Renal cortical epithelial cell (primary cell): ENCODE data around the gene SPIC. TPM values are rescaled to one million over a fixed set of nuclear protein-coding genes. Genes with fewer than 3 reads are reported as not detected.
"Not testable (repeated sequence)": the region's sequence is repeated elsewhere in the genome, so short reads cannot be mapped to it uniquely, and the experiment has no call there.

Experiments
- DNase-seq: peaks from one replicate; pipeline ENCODE4 v3.0.0-alpha.2; 2011; ENCODE audit warnings: low read depth
- total RNA-seq: library from RNA; depleted of rRNA; stranded (reverse); fragments of >200 nt; gene quantifications from 2 replicates; pipeline ENCODE4 v1.2.3, GENCODE V29; 2014

SPIC gene
- not detected in 2 replicates for total RNA-seq

- no peak for DNase-seq
These were observed at the start of gene SPIC for GRCh38 chr12:101474711-101475386. Gene SPIC (plus strand): TSS chr12:101475336. CDS start chr12:101476905, 1,569 bp downstream.

DNA sequence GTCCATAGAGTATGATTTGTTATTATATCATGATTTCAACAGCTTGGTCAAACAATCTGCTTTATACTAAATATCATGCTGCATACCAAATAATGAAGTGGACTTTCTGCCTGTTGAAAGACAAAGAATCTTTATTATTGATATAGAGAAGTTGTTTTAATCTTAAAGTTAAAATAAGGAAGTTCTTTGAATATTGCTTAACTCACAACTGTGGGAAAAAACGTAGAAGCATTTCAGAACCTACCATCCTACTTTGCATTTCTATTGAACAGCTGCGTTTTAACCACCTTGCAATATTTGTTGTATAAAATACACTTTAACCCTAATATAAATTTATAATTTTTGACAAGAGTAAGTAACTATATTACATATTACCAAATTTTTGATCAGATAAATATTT is 44.7 kb upstream of the SPIC start:
- DNase-seq, result no peak

- DNase-seq, result no peak
These were observed 39.0 kb upstream of the SPIC start for GRCh38 chr12:101436136-101436535.

- no peak for DNase-seq
These were observed 35.9 kb upstream of the SPIC start for GRCh38 chr12:101439236-101439635.

- DNase-seq, result no peak
These were observed 33.5 kb upstream of the SPIC start for GRCh38 chr12:101441461-101442224.

DNA sequence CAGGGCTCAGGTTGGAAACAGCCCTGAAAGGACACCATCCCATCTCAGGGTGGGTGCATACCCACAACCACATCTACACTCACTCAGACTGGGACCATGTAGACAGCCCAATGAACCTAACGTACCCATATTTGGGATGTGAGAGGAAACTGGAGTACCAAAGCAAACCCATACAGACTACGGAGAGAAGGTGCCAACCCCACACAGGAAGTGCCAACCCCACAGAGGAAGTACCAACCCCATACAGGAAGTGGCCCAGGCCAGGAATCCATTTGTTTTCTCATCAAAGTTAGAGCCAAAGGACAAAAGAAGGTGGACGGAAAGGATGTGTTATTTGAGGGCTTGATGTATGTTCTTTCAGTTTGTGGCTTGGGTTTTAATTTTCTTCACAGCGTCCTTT is 19.5 kb upstream of the SPIC start:
- no peak for DNase-seq

GRCh38 chr12:101459642-101460346 is 15.3 kb upstream of the SPIC start:
- peak; percentile 10 for DNase-seq

DNA sequence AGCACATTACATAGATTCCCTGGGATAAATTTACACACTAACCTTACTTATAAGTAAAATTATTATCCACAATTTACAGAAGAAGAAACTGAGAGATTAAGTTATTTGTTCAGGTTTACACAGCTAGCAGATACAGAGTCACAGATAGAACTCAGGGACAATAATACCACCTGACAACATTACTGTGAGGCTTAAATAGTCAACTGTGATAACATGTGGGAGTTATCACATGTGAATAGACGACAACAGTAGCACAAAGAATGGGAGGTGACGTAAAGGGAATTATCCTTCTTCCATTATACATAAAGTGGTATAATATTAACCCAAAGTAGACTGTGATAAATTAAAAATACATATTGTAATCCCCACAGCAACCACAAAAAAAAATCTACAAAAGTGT is 6.2 kb upstream of the SPIC start:
- no peak for DNase-seq

- DNase-seq, result no peak
These were observed 4.2 kb upstream of the SPIC start for GRCh38 chr12:101470939-101471338.

DNA sequence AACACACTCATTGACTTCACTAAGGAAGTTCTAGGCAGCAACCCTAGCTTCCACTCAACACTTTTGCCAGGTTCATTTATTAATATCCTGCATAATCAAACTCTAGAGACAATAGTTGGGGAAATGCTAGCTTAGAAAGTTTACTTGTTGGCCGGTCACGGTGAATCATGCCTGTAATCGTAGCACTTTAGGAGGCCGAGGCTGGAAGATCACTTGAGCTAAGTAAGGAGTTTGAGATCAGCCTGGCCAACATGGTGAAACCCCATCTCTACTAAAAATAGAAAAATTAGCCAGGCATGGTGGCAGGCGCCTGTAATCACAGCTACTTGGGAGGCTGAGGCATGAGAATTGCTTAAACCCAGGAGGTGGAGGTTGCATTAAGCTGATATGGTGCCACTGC is 3.3 kb upstream of the SPIC start:
- not testable (repeated sequence) for DNase-seq

DNA sequence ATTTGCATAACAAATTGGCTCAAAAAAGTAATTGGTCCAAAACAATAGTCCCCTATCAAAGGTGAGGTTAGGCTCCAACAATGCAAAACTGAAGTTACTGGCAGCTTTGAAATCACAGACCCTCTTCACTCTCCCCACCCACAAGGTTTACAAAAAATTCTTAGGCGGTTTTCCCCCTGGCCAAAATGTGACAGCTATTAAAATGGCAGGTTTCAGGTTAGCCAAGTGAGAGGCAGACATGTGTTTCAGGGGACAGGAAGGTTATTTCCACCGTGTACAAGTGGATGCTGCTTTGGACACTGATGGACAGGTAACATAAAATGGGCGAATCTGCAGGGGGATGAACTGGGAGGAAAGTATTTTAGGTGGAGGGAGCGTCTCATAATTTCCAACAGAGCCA is 888 bp upstream of the SPIC start:
- no peak for DNase-seq

- DNase-seq, result no peak
These were observed 692 bp downstream of the SPIC start for GRCh38 chr12:101475751-101476305.

DNA sequence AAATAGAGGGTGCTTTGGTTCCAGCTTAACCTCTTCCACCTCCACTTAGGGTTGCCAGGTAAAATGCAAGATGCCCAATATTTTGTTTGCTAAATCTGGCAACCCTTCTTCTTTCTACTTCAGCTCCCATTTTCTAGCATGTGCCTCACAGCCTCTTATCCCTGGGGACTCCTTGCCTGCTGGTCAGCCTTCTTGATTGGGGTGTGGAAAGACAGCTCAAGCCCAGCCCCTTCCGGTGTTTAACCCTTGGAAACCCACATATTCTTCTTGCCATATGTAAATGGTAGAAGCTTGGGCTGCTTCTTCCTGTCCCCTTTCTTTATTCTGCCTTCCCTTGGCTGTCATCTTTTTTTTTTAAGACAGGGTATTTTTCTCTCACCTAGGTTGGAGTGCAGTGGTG is 5.7 kb downstream of the SPIC start:
- no peak for DNase-seq

GRCh38 chr12:101485021-101485420 is 9.9 kb downstream of the SPIC start:
- no peak for DNase-seq

GRCh38 chr12:101488469-101488868 is 13.3 kb downstream of the SPIC start:
- no peak for DNase-seq

DNA sequence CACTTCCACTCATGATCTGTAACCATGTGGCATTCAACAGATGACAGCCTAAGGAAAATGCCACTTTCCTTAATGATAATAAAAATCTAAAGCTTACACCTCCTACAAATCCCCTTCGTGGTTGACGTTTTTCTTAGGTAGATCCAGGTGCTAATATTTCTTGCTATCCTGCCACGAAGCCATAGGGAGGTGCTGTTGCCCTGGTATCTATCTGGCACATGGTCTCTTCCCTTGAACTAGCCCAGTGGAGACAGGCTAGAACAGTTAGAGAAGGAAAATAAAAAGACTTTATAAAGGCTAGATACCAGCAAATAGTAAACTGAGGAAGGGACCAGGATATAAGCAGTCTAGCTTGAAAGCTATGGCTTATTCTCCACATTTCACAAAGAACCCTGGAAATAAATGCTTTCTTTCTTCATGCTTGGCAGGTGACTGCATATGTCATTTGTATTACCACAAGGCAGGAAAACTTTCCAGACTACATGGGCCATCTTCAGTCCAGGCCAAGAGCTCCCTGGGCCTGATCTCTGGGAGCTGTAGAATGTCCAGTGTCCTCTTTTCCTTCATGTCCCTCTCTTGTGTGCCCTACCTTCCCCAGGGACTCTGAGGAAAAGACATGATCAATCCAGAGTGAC is 15.3 kb downstream of the SPIC start:
- peak; percentile 21 for DNase-seq

DNA sequence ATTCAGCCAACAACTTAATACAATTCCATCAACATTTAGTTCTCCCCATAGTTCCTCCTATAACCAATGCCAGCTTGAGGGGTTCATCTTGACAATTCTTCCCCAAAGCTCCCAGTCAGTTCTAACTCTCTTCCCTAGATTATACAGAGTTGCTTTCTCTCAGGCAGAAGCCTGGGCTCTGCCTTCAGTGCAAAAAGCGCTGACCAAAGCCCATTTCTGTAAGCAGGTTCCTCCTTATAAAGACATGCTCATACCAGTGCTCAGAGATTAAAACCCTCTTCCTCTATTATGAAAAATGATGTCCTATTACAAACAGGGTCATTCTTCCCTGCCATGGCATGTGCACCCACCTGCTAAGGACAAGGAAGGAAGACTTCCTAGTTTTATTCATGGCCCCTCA is 16.2 kb downstream of the SPIC start:
- DNase-seq, result no peak

DNA sequence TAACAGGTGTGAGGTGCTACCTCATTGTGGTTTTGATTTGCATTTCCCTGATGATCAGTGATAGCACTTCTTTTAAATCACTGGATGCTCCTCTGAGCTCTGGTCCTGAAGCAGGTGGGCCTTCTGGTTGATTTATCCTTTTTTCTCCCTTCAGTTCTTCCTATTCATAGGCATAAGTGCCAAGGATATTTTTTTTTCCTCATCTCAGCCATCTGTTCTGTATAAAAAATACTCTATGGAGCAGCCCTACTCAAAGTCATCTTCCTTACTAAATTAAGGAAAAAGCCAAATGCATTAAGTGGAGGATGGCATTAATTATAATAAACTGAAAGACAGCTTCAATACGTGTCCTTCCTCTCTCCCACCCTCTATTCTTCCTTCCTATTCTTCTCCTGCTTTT is 18.4 kb downstream of the SPIC start:
- no peak for DNase-seq

DNA sequence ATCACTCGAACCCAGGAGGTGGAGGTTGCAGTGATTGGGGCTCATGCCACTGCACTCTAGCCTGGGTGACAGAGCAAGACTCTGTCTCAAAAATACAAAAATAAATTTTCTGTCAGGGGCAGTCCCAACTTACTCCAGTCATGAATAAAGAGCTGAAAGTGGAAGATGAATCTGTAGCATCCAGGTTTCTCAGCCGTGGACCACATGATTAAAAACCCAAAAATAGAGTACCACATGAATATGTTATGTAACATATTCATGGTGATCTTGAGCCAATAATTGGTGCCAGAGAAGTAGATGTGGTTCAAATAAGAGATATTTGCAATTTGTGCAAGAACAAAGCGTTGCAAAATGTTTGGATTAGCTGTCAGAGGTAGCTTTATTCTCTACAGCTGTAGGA is 23.1 kb downstream of the SPIC start:
- DNase-seq, result no peak

GRCh38 chr12:101501410-101501995 is 26.4 kb downstream of the SPIC start:
- DNase-seq, result peak; percentile 5

DNA sequence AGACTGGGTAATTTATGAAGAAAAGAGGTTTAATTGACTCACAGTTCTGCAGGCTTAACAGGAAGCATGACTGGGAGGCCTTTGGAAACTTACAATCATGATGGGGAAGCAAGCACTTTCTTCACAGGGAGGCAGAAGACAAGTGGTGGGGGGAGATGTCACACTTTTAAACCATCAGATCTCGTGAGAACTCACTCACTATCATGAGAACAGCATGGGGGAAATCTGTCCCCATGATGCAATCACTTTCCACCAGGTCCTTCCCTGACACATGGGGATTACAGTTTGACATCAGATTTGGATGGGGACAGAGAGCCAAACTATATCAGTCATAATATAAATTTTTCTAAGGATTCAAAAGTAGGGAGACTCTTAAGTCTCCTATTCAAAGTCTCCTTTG is 46.0 kb downstream of the SPIC start:
- DNase-seq, result no peak

DNA sequence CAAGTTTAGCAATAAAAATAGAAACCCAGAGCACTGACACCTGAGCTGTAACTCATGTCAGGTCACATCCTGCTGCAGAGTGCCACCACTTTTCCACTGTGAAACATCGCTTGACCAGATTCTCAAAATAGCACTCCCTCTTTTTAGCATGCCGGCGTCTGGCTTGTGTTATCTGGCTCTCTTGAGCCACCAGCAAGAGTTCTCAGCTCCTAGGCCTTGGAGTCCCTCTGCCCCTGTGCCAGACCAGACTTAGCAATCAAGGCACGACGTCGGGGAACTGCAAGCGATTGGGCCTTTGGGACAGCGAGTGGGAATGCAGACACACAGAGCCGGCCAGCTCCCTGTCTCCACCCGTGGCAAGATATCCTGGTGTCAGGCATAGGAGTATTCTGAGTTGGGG is 52.5 kb downstream of the SPIC start:
- no peak for DNase-seq
